ENCODE results near the gene PSORS1C2.

- TF ChIP-seq CTCF (IDR thresholded peaks at IDR 0.05) (no peak), POLR2A (IDR thresholded peaks at IDR 0.05) (no peak)
Measured at GRCh38 chr6:31174378-31174777, 35.5 kb upstream of the PSORS1C2 start.
